ENCODE results near the gene BAIAP2L1.
A peak's percentile ranks its signal among the peaks of the same experiment; 100 is the strongest.

Gene BAIAP2L1

DNA sequence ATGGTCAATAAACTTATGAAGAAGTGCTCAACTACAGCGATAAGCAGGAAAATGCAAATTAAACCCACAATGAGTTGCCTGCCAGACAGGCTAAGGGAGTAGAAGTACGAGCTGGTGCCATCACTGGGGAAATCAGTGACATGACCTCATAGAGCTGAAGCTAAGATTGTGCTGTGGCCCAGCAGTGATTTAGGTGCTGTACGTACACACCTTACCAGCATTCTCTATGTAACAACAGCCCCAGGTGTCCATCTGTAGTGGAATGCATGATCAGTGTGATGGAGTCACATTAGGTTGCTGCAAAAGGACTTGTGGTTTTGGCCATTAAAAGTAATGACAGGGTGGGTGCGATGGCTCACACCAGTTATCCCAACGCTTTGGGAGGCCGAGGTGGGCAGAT is 143.2 kb downstream of the BAIAP2L1 start:
- DNase-seq = no peak

DNA sequence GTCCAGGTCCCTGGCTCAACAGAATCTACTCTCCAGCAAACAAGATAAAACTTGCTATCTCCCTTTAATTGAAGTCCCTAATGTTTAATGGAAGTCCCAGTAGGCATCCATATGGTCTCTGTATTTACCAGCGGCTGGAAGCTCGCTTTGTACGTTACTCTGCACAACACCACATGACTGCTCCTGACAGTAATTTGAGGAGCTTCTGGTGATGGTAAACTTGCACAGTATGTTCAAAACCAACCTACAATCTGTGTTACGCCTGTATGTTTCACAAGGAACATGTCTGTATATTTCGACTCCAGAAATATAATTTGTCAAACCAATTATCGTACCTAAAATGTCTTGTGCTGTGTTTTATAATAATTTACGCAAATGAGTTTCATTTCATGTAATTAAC is 144.5 kb downstream of the BAIAP2L1 start:
- DNase-seq = no peak

DNA sequence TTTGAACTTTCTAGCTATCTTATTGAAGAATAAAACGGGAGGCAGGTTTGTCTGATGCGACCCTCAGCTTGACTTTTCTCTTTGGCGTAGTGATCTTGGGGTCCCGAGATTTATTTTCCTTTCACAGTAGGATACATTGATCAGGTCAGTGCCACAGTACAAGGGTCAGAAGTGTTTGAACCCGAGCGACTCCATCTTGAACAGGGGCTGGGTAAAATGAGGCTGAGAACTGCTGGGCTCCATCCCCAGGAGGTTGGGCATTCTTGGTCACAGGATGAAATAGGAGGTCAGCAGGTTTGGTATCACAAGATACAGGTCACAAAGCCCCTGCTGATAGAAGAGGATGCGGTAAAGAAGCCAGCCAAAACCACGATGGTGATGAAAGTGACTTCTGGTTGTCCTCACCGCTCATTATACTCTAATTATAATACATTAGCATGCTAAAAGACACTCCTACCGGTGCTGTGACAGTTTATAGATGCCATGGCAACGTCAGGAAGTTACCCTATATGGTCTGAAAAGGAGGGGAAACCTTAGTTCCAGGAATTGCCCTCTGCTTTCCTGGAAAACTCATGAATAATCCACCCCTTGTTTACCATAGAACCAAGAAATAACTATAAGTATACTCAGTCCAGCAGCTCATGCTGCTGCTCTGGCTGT is 145.8 kb downstream of the BAIAP2L1 start:
- DNase-seq = no peak

DNA sequence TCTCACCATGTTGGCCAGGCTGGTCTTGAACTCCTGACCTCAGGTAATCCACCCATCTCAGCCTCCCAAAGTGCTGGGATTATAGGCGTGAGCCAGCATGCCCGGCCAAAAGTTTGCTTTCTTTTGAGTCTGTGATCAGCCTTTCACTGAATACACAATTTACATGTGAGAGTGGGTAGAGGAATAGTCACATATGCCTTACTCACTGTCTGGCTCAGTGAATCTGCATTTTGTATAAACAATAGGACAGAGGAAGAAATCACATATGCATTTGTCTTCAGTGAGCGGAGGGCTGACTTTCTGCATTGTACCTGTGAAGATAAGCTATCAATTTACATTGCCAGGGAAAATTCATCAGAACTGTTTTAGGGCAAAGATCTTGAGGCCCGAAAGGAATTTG is 146.4 kb downstream of the BAIAP2L1 start:
- DNase-seq = no peak

- no peak for DNase-seq
Observed at GRCh38 chr7:98252425-98253054, 148.3 kb downstream of the BAIAP2L1 start.

DNA sequence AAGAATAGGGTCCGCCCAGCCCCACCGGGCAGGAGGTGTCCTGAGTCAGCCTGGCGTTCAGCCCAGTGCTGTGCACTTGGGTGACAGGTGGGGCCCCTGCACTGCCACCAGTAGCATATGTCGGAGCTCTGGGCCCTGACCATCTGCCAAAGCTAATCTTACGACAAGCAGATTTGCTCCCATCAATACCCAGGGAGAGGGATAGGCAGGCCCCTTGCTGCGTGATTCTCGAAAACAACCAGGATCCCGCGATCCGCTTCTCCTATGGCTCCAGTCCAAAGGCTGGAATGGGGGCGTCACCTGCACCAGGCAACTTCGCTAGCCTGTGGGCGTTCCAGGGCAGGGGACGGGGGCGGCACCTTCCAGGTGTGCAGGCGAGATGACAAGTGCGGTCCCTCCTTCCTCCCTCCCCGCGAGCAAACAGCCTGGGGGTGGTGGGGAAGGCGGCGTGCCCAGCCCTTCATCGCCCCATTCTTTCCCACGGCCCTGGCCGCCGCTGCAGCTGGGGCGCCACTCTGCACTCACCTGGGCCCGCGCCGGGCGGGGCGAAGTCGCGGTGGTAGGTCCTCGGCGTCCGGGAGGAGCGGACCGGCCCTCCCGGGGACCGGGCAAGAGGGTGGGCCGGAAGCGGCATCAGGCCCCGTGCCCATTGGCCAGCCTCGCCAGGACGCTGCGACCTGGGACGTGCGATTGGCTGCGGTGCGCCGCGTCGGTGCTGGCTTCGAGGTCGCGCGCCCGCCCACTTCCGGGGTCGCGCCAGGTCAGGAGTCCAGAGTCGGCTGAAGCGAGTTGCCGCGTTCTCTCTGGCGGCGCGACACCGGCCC is 149.1 kb downstream of the BAIAP2L1 start, which contains the start of gene TECPR1:
TSS of gene TECPR1 (minus strand) at position 632 of the 824 bp plus-strand sequence. CDS start 6,086 bp downstream, outside the sequence.
- DNase-seq = peak; percentile 90

GRCh38 chr7:98251231-98251600 is 149.7 kb downstream of the BAIAP2L1 start:
- no peak for DNase-seq

GRCh38 chr7:98250789-98251188 is 150.1 kb downstream of the BAIAP2L1 start:
- DNase-seq = no peak

DNA sequence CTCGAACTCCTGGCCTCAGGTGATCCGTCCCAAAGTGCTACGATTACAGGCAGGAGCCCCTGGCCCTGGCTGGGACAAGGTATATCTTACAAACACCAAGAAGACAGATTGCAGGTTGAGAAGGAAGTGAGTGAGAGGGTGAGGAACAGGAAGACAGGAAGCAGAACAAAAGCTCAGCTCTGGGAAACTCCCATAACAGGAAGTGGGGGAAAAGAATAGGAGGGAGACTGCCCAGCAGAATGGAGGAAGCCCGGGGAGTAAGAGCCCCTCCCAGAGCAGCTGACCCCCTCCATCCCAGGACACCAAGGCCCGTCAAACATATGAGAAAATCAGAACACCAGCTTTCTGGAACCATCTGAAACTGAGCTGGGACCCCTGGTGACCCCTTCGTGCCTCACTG is 151.8 kb downstream of the BAIAP2L1 start:
- no peak for DNase-seq

- no peak for DNase-seq
Observed at GRCh38 chr7:98248156-98248555, 152.7 kb downstream of the BAIAP2L1 start.

DNA sequence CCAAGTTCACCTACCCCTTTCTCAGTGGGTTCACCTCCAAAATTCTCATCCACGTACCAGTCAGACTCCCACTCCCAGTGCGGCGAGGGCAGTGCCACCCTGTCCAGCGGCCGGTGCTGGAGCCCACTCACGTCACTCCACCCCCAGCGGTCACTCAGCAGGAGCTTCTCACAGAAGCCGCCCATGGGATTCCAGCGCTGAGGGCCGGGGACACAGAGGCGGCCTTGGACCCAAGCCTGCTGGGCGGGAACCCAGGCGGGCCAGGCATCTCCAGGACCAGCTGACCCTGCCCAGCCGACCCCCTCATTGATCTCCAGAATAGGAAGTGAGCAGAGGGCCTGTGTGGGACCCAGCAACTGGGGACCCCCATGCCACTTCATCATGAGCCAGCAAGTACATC is 156.0 kb downstream of the BAIAP2L1 start:
- DNase-seq = no peak

GRCh38 chr7:98242934-98243333 is 158.0 kb downstream of the BAIAP2L1 start:
- DNase-seq = no peak

- no peak for DNase-seq
Observed at GRCh38 chr7:98242342-98242741, 158.5 kb downstream of the BAIAP2L1 start.

GRCh38 chr7:98241674-98242241 is 159.1 kb downstream of the BAIAP2L1 start:
- DNase-seq = no peak
